Activated CD4-positive, alpha-beta T cell treated with anti-CD3 and anti-CD28 coated beads, Interleukin-2, amount 10 ng/mL, durations not matched to agents 24 days and 14 days (primary cell): ENCODE data around the gene PPWD1. TPM values are rescaled to one million over a fixed set of nuclear protein-coding genes. Genes with fewer than 3 reads are reported as not detected.
A peak's percentile ranks its signal among the peaks of the same experiment; 100 is the strongest.

Source experiments
- DNase-seq: peaks from one replicate; pipeline ENCODE4 v3.0.0; 2022
- H3K27ac Mint-ChIP-seq: one replicate; pipeline ENCODE4 v1.8.0; 2022; ENCODE audit warnings: mild to moderate bottlenecking, mixed read lengths
- H3K27me3 Mint-ChIP-seq: one replicate; pipeline ENCODE4 v1.8.0; 2022; ENCODE audit warnings: mixed read lengths
- H3K36me3 Mint-ChIP-seq: one replicate; pipeline ENCODE4 v1.8.0; 2022; ENCODE audit warnings: low read depth, mild to moderate bottlenecking, mixed read lengths
- H3K4me1 Mint-ChIP-seq: one replicate; pipeline ENCODE4 v1.8.0; 2021; ENCODE audit warnings: mixed read lengths
- H3K4me3 Mint-ChIP-seq: one replicate; pipeline ENCODE4 v1.8.0; 2022; ENCODE audit warnings: mild to moderate bottlenecking, moderate library complexity, mixed read lengths
- H3K9me3 Mint-ChIP-seq: one replicate; pipeline ENCODE4 v1.8.0; 2021; ENCODE audit warnings: mixed read lengths
- intact Hi-C: fragments of 100-400 bp; cut with micrococcal nuclease; formaldehyde crosslinking; loops from one replicate; pipeline ENCODE4 v1.15.1; 2023
- total RNA-seq: library from RNA; stranded (reverse); gene quantifications from 2 replicates; pipeline ENCODE4 v1.2.3, GENCODE V29; 2022

Gene PPWD1
- total RNA-seq: 53.9 and 55.6 TPM in 2 replicates

DNA sequence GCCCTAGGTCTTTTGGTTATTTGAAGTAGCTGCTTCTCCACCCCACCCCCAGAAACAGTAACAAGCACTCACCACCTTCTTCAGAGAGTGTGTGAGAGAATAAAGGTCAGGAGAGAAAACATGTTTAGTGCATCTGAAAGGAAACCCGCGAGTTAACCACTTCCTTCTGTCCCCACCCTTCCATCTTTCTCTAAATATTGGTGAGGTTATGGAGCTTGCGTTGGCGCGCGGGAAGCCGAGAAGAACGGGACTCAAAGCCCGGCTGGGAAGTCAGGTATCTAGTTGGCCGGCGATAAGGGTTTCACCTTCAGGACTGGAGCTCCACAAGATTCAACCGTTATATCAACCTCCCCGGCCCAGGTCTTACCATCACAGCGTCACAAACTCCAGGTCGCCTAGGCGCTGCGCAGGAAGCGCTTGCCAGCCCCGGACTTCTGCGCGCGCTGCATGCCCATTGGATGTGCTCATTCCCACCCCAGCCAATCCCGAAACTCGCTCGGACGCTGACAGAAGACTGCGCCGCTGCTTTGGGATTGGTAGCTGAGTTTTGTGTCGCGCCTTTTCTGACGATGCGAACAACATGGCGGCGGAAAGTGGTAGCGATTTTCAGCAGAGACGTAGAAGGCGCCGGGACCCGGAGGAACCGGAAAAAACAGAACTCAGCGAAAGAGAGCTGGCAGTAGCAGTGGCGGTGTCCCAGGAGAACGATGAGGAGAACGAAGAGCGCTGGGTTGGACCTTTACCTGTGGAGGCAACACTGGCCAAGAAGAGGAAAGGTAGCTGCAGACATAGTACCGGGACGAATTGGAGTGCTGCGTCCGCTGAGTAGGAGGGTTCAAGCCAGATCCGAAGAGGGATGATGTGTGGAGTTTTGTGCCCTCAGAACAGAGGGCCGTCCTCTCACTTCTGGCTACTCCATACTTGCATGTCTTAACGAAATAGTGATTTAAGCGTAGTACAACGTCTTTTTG, at the start of gene PPWD1, which contains the start of gene CENPK:
TSS of gene PPWD1 (plus strand) at position 566 of the 971 bp plus-strand sequence. CDS start at position 581, 15 bp downstream.
TSS of gene CENPK (minus strand) at position 438 of the 971 bp plus-strand sequence. CDS start 8,261 bp downstream, outside the sequence.
- DNase-seq: peak; percentile 98
- intact Hi-C loops: loop anchor here (1.0 to 5.0 kb wide), 8 partner anchors 61 to 794 kb away; partner anchors contain the start of genes CWC27, NLN, SGTB and SREK1
- peaks cover 50% of the 10 kb centered on the region for H3K4me1 Mint-ChIP-seq
- no peaks in the 10 kb centered on the region for H3K27me3 Mint-ChIP-seq
- H3K36me3 Mint-ChIP-seq: peaks cover 38% of the 10 kb centered on the region
- H3K27ac Mint-ChIP-seq: peak within 1 kb of the TSS; percentile 96
- peak within 1 kb of the TSS; percentile 91 for H3K4me3 Mint-ChIP-seq
- H3K9me3 Mint-ChIP-seq: no peaks in the 10 kb centered on the region

DNA sequence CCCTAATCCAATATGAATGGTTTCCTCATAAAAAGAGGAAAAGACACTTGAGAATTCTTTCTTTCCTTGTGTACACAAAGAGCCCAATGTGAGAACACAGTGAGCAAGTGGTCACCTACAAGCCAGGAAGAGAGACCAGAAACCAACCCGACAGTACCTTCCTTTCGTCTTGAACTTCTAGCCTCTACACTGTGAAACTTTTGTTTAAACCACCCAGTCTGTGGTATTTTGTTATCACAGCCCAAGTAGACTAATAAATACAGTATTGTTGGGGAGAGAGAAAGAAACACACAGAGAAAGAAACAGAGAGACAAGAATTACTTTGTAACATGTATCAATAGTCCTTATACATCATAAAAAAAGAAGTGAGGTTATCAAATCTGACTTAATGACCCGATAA, 37.4 kb upstream of the PPWD1 start:
- Mint-ChIP-seq H3K4me3 (no peak overlapping the region), H3K27me3 (no peaks in the 10 kb centered on the region), H3K4me1 (no peaks in the 10 kb centered on the region), H3K36me3 (peaks cover 39% of the 10 kb centered on the region), H3K9me3 (no peaks in the 10 kb centered on the region), H3K27ac (no peak overlapping the region)
- DNase-seq: no peak
- intact Hi-C loops: no loop called here

GRCh38 chr5:65530904-65531303, 32.2 kb upstream of the PPWD1 start:
- intact Hi-C loops: no loop called here
- Mint-ChIP-seq H3K9me3 (no peaks in the 10 kb centered on the region), H3K27me3 (no peaks in the 10 kb centered on the region), H3K36me3 (peaks cover 27% of the 10 kb centered on the region), H3K27ac (no peak overlapping the region), H3K4me3 (no peak overlapping the region), H3K4me1 (no peaks in the 10 kb centered on the region)
- no peak for DNase-seq

GRCh38 chr5:65535529-65535987, 27.5 kb upstream of the PPWD1 start:
- H3K4me3 Mint-ChIP-seq: no peak overlapping the region
- no peaks in the 10 kb centered on the region for H3K27me3 Mint-ChIP-seq
- DNase-seq: no peak
- no peaks in the 10 kb centered on the region for H3K9me3 Mint-ChIP-seq
- peaks cover 29% of the 10 kb centered on the region for H3K36me3 Mint-ChIP-seq
- no peak overlapping the region for H3K27ac Mint-ChIP-seq
- intact Hi-C loops: no loop called here
- no peaks in the 10 kb centered on the region for H3K4me1 Mint-ChIP-seq

GRCh38 chr5:65539827-65540226, 23.3 kb upstream of the PPWD1 start:
- Mint-ChIP-seq H3K36me3 (peaks cover 57% of the 10 kb centered on the region), H3K27ac (no peak overlapping the region), H3K4me3 (no peak overlapping the region), H3K27me3 (no peaks in the 10 kb centered on the region), H3K4me1 (peaks cover 3% of the 10 kb centered on the region), H3K9me3 (no peaks in the 10 kb centered on the region)
- intact Hi-C loops: no loop called here
- DNase-seq: no peak

- Mint-ChIP-seq H3K4me1 (peaks cover 4% of the 10 kb centered on the region), H3K36me3 (peaks cover 70% of the 10 kb centered on the region), H3K9me3 (no peaks in the 10 kb centered on the region), H3K27ac (no peak overlapping the region), H3K4me3 (no peak overlapping the region), H3K27me3 (no peaks in the 10 kb centered on the region)
- DNase-seq: no peak
- intact Hi-C loops: no loop called here
Observed at GRCh38 chr5:65544473-65544872, 18.6 kb upstream of the PPWD1 start.

- no peaks in the 10 kb centered on the region for H3K27me3 Mint-ChIP-seq
- no peak overlapping the region for H3K27ac Mint-ChIP-seq
- no peaks in the 10 kb centered on the region for H3K9me3 Mint-ChIP-seq
- H3K4me1 Mint-ChIP-seq: peaks cover 6% of the 10 kb centered on the region
- peaks cover 73% of the 10 kb centered on the region for H3K36me3 Mint-ChIP-seq
- intact Hi-C loops: no loop called here
- H3K4me3 Mint-ChIP-seq: no peak overlapping the region
- no peak for DNase-seq
Observed at GRCh38 chr5:65546141-65546540, 17.0 kb upstream of the PPWD1 start.

DNA sequence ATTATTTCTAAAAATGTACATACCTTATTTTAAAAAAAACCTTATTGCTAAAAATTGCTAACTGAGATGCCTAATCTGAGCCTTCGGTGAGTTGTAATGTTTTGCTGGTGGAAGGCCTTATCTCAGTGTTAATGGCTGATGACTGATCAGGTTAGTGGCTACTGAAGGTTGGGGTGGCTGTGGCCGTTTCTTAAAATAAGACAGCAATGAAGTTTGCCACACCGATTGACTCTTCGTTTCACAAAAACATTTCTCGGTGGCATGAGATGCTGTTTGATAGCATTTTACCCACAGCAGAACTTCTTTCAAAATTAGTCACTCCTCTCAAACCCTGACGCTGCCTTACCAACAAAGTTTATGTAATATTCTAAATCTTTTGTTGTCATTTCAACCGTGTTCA, 14.8 kb upstream of the PPWD1 start:
- no peaks in the 10 kb centered on the region for H3K9me3 Mint-ChIP-seq
- no peak overlapping the region for H3K4me3 Mint-ChIP-seq
- H3K27ac Mint-ChIP-seq: no peak overlapping the region
- peaks cover 10% of the 10 kb centered on the region for H3K4me1 Mint-ChIP-seq
- no peaks in the 10 kb centered on the region for H3K27me3 Mint-ChIP-seq
- peaks cover 61% of the 10 kb centered on the region for H3K36me3 Mint-ChIP-seq
- intact Hi-C loops: no loop called here
- no peak for DNase-seq

- no peaks in the 10 kb centered on the region for H3K27me3 Mint-ChIP-seq
Observed at GRCh38 chr5:65553941-65554340, 9.2 kb upstream of the PPWD1 start.

GRCh38 chr5:65555287-65555686, 7.8 kb upstream of the PPWD1 start:
- no peak for DNase-seq
- no peak overlapping the region for H3K27ac Mint-ChIP-seq
- H3K4me3 Mint-ChIP-seq: no peak overlapping the region
- no peaks in the 10 kb centered on the region for H3K27me3 Mint-ChIP-seq
- H3K36me3 Mint-ChIP-seq: peaks cover 52% of the 10 kb centered on the region
- intact Hi-C loops: no loop called here
- H3K4me1 Mint-ChIP-seq: peaks cover 34% of the 10 kb centered on the region
- no peaks in the 10 kb centered on the region for H3K9me3 Mint-ChIP-seq

More at GRCh38 chr5:65553941-65554340, 9.2 kb upstream of the PPWD1 start:
- intact Hi-C loops: no loop called here
- DNase-seq: no peak
- H3K4me1 Mint-ChIP-seq: peaks cover 31% of the 10 kb centered on the region
- H3K36me3 Mint-ChIP-seq: peaks cover 55% of the 10 kb centered on the region
- H3K27ac Mint-ChIP-seq: no peak overlapping the region
- no peaks in the 10 kb centered on the region for H3K9me3 Mint-ChIP-seq
- H3K4me3 Mint-ChIP-seq: no peak overlapping the region

GRCh38 chr5:65556181-65556580, 6.9 kb upstream of the PPWD1 start:
- H3K9me3 Mint-ChIP-seq: no peaks in the 10 kb centered on the region
- no peaks in the 10 kb centered on the region for H3K27me3 Mint-ChIP-seq
- no peak overlapping the region for H3K27ac Mint-ChIP-seq
- intact Hi-C loops: no loop called here
- peaks cover 36% of the 10 kb centered on the region for H3K4me1 Mint-ChIP-seq
- DNase-seq: no peak
- H3K36me3 Mint-ChIP-seq: peaks cover 48% of the 10 kb centered on the region
- H3K4me3 Mint-ChIP-seq: no peak overlapping the region

- intact Hi-C loops: no loop called here
- no peaks in the 10 kb centered on the region for H3K9me3 Mint-ChIP-seq
- H3K4me3 Mint-ChIP-seq: no peak overlapping the region
- peaks cover 50% of the 10 kb centered on the region for H3K36me3 Mint-ChIP-seq
- H3K27ac Mint-ChIP-seq: no peak overlapping the region
- DNase-seq: no peak
- no peaks in the 10 kb centered on the region for H3K27me3 Mint-ChIP-seq
- H3K4me1 Mint-ChIP-seq: peaks cover 40% of the 10 kb centered on the region
Observed at GRCh38 chr5:65556718-65557117, 6.4 kb upstream of the PPWD1 start.

GRCh38 chr5:65563777-65564176, 681 bp downstream of the PPWD1 start:
- intact Hi-C loops: loop anchor here (1.0 to 5.0 kb wide), 8 partner anchors 61 to 795 kb away; partner anchors contain the start of genes CWC27, NLN, SGTB and SREK1
- Mint-ChIP-seq H3K9me3 (no peaks in the 10 kb centered on the region), H3K4me1 (peaks cover 44% of the 10 kb centered on the region), H3K4me3 (peak overlapping the region; percentile 91), H3K27me3 (no peaks in the 10 kb centered on the region), H3K36me3 (peaks cover 35% of the 10 kb centered on the region), H3K27ac (peak overlapping the region; percentile 96)
- no peak for DNase-seq

DNA sequence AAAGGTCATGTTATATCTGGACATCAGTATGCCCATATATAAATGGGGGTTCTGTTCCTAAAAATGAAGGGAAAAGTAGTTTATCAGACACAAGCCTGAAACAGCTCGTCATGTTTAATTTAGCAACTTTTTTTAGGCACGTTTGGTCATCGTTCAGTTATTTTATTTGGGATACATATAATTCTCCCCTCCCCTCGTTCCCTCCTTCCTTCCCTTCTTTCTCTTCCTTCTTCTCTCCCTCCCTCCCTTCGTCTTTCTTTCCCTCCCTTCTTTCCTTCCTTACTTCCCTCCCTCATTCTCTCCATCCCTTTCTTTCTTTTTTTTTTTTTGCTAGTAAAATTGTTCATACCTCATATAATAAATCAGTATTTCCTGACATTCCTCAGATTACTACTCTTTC, 3.4 kb downstream of the PPWD1 start:
- H3K36me3 Mint-ChIP-seq: peaks cover 30% of the 10 kb centered on the region
- no peak overlapping the region for H3K27ac Mint-ChIP-seq
- H3K27me3 Mint-ChIP-seq: no peaks in the 10 kb centered on the region
- H3K4me3 Mint-ChIP-seq: no peak overlapping the region
- no peak for DNase-seq
- intact Hi-C loops: no loop called here
- peaks cover 32% of the 10 kb centered on the region for H3K4me1 Mint-ChIP-seq
- H3K9me3 Mint-ChIP-seq: no peaks in the 10 kb centered on the region
